AG10803 (cell line): ENCODE data around the gene GHR.

Experiments
- DNase-seq: peaks from one replicate; pipeline ENCODE4 v3.0.0; 2010; ENCODE audit warnings: low read depth
- H3K4me3 ChIP-seq: 2 replicates; pipeline ENCODE4 v1.5.1; 2011; ENCODE audit warnings: mild to moderate bottlenecking, low read length, control low read depth
- CTCF ChIP-seq: conservative IDR thresholded peaks from 2 replicates; pipeline ENCODE4 v1.5.1; 2011; ENCODE audit warnings: mild to moderate bottlenecking, low read length, control low read depth, inconsistent platforms

GHR gene

GRCh38 chr5:42507451-42508097 is 84.3 kb downstream of the GHR start:
- no peak for DNase-seq
- no peak for TF ChIP-seq CTCF
- H3K4me3 ChIP-seq = no peak overlapping the region

GRCh38 chr5:42513246-42513645 is 90.0 kb downstream of the GHR start:
- H3K4me3 ChIP-seq = no peak overlapping the region
- TF ChIP-seq CTCF = no peak
- DNase-seq = no peak

GRCh38 chr5:42514754-42515153 is 91.5 kb downstream of the GHR start:
- H3K4me3 ChIP-seq = no peak overlapping the region
- no peak for TF ChIP-seq CTCF
- no peak for DNase-seq

- DNase-seq = no peak
- no peak for TF ChIP-seq CTCF
- no peak overlapping the region for H3K4me3 ChIP-seq
Observed at GRCh38 chr5:42515504-42515903, 92.3 kb downstream of the GHR start.

- H3K4me3 ChIP-seq = no peak overlapping the region
- DNase-seq = no peak
- no peak for TF ChIP-seq CTCF
Observed at GRCh38 chr5:42516282-42517042, 93.2 kb downstream of the GHR start.

- no peak for DNase-seq
- no peak overlapping the region for H3K4me3 ChIP-seq
- TF ChIP-seq CTCF = no peak
Observed at GRCh38 chr5:42517164-42517563, 93.9 kb downstream of the GHR start.
